NCI-H1417 (cell line): Measurements from ENCODE around the gene G0S2.
"Not testable (repeated sequence)": the region's sequence is repeated elsewhere in the genome, so short reads cannot be mapped to it uniquely, and the experiment has no call there.

Experiments
- DNase-seq, 3 experiments: peaks; one replicate each; lab custom pipeline; 2025; lab: John Stamatoyannopoulos, UW

G0S2 gene

GRCh38 chr1:209678981-209679539 lies 3.8 kb downstream of the G0S2 start:
- no peak for DNase-seq

- DNase-seq = no peak
Measured at GRCh38 chr1:209685821-209686220, 10.6 kb downstream of the G0S2 start.

GRCh38 chr1:209686322-209686721 lies 11.1 kb downstream of the G0S2 start:
- no peak for DNase-seq

DNA sequence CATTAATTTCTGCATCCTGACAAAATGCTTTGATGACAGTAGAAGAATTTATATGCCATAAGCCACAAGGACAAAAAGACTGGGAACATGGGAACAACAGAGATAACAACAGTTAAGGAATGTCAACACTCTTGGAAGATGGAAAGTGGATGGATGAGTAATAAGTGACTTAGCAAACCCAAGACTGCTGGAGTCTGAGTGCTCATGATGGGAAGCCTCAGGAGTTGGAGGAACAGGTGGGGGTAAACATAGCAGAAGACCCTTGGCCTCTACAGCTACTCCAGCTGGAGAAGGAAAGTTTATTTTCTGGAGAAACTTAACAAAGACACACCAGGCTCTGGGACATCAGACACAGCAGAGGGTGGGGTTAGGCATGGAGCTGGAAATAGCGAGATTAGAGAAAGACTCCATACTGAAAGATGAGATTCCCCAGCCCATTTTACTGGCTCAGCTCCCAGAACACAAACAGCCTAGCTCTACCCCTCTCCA lies 13.6 kb downstream of the G0S2 start:
- DNase-seq = no peak

GRCh38 chr1:209689477-209689876 lies 14.3 kb downstream of the G0S2 start:
- peak in 1 of 3 experiments; percentile 7 for DNase-seq

GRCh38 chr1:209691237-209691636 lies 16.0 kb downstream of the G0S2 start:
- DNase-seq = no peak

DNA sequence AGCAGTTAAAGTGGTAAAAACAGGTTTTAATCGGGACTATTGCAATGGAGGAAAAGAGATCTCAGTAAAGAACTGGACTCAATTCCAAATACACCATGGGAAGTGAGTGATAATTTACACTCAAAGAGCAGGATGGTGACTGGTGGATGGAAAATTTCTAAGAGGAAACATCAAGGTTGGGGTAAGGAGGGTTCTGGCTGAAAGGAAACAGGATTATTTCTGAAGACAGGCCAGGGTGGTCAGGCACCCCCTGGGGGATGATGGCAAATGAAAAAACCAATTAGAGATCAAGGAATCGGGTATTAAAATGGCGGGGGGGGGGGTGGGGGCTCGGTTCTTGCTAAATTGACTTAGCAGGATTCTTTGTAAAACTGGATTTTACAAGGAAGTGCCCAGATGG lies 17.1 kb downstream of the G0S2 start:
- peak in 1 of 3 experiments; percentile 18 for DNase-seq

DNA sequence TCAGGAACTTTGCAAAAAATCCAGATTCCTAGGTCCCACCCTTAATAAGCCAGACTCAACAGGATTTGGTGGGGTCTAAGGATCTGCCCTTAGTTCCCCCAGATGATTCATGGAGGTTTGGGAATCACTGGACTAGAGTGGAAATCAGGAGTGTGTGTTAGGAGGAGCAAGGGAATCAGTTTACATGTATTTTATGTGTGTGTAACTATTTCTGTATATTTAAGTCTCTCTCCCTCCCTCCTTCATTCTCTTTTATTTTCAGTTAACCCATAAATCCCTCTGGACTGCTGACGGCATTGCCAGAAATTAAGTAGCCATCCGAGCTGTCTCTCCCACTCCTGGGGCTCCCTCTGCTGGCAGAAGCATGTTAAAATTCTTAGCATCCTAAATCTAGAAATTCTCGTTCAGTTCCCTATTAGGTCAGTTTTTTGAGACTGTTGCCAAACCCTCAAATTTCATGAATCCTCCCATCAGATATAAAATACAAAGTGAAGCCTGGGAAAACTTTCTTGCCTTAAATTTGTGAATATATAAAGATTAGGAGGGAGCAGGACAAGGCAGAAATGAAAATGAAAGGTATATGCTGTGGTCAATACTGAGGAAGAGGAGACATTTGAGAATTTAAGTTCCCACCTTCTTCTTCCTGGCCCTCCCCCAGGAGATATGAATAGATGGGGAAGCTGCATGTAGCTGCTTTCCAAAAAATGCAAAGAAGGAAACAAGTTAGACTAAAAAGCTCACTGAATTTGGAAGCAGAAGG lies 17.7 kb downstream of the G0S2 start:
- DNase-seq = peak; percentile 18 to 90 (median 52)

DNA sequence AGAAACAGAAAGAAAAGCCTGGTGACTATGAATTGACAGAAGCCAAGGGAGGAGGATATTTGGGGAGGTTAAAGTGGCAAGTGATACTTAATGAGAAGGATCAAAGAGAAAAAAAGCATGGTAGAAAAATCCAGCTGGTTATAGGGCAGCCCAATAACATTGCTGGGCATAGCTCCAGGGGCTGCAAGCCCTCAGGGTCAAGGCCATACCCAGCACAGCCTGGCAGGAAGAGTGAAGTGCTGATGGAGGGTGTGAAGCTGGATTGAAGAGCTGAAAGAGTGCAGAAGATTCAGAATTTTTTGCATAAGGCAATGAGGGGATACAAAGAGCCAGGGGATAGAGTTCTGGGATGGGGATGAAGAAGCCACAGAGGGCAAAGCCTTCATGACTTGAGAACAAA lies 21.5 kb downstream of the G0S2 start:
- DNase-seq = peak in 1 of 3 experiments; percentile 35

DNA sequence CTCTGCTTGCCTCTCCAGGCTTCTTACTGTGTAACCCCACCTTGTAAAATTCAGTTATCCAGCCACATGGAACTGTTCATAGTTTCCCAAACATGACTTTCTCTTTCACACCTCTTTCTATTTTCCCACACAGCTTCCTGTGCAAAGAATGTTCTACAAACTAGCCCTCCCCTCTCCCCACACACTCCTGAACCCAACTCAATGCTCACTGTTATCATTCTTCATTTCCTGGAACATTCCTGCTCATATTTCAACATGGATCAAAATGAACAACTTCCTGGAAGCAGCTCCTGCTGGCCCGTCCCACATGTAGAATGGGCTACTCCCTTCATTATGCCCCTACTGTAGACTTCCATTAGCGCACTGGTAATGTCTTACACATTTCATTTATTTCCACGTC lies 21.9 kb downstream of the G0S2 start:
- DNase-seq = no peak

DNA sequence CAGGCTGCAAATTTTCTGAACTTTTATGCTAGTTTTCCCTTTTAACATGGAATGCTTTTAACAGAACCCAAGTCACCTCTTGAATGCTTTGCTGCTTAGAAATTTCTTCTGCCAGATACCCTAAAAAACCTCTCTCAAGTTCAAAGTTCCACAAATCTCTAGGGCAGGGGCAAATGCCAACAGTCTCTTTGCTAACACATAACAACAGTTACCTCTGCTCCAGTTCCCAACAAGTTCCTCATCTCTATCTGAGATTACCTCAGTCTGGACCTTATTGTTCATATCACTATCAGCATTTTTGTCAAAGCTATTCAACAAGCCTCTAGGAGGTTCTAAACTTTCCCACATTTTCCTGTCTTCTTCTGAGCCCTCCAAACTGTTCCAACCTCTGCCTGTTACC lies 25.5 kb downstream of the G0S2 start:
- not testable (repeated sequence) for DNase-seq

GRCh38 chr1:209702832-209703231 lies 27.6 kb downstream of the G0S2 start:
- DNase-seq = no peak

DNA sequence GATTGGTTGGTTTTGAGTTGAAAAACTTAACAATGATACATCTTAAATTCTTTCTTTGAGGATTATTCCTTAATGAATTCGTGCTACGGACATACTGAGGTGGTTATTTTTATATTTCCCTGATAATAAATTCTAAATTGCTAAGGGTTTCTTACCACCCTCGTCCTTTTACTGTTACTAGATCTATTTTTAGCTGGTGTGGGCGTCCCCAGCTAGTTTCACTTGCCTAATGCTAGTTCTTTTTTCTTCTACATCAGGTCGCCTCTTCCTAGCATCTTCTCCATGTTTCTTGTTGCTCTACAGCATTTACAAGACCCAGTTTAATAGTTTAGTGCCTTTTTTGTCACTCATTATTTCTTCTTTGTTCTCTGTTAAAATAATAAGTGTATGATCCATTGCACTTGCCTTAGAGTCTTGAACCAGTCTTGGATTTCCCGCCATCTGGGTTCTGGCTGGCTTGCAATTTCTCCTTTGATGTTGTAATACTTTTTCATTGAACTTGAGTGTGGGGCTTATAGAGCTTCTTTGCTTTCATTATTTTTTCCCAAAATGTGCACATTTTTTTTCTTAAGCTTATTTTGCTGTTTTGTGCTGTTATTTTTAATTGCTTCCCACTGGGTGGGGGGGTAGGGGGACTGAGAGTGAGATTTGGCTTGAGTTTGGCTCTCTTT lies 28.8 kb downstream of the G0S2 start:
- no peak for DNase-seq

GRCh38 chr1:209704584-209704983 lies 29.4 kb downstream of the G0S2 start, which contains the start of gene HSD11B1:
Gene HSD11B1 (plus strand): TSS chr1:209704846. CDS start chr1:209704943, 97 bp downstream.
- DNase-seq = no peak

- DNase-seq = no peak
Measured at GRCh38 chr1:209705033-209705598, 29.9 kb downstream of the G0S2 start.

DNA sequence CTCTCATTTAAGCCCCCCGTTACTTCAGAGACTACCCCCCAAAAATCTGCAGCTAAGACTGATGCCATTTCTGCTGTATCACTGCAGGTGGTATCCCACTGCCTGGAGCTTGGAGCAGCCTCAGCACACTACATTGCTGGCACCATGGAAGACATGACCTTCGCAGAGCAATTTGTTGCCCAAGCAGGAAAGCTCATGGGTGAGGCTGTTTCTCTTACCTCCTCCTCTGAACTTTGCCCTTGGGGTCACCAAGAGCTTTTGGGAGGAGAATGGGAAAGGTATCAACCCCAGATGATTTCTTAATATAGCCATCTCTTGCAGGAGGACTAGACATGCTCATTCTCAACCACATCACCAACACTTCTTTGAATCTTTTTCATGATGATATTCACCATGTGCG lies 31.4 kb downstream of the G0S2 start:
- no peak for DNase-seq

DNA sequence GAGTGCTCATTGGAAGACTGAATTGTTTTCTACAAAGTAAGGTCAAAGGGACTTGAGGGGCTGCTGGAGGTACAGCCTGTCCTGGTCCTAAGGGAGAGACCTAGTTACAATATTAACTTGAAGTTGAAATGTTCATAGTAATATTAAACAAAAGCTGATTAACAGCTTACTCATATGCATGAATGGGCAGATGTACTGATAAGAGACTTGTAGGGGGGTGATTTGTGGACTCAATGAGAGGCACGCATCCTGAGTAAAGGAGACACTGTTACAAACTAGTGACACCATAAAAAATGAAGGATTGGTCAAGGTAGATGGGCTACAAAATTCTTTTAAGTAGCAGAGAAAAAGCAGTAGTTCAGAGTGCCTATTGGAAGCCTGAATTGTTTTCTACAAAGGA lies 32.1 kb downstream of the G0S2 start:
- no peak for DNase-seq

- DNase-seq = no peak
Measured at GRCh38 chr1:209708297-209708696, 33.1 kb downstream of the G0S2 start.

DNA sequence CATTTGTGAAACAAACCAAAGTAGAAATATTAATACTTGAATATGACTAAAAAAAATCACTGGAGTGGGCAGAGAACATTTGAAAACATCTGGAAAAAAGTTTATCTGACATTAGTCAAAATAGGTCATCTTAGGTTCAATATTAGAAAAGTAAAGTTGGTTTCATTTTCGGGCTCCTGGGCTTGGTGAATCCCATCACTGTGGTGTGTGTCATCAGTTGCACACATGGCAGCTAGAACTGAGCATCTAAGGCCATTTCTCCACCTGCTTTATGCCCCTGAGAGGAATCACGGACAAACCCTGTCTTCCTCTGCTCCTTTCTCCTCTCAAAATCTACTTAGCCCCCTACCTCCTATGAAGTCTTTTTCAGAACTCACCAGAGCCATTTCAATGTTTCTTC lies 34.9 kb downstream of the G0S2 start:
- DNase-seq = no peak

DNA sequence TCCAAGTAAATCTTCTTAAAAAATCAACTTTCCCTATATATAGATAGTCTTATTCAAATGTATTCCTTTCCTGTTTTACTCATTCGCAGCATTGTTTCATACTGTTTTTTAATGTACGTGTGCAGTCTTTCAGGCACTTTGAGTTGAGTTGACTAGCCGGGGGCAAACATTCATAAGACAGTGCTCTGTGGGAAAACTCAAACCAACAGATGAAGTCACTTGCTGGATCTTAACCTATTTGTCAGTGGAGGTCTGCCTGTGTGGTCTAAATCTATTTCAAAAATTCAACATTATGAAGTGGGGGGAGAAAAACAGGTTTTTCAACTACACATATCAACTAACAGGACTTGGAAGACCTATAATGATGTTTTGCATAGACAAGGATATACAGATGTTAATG lies 35.6 kb downstream of the G0S2 start:
- no peak for DNase-seq

- no peak for DNase-seq
Measured at GRCh38 chr1:209714338-209714737, 39.1 kb downstream of the G0S2 start.

DNA sequence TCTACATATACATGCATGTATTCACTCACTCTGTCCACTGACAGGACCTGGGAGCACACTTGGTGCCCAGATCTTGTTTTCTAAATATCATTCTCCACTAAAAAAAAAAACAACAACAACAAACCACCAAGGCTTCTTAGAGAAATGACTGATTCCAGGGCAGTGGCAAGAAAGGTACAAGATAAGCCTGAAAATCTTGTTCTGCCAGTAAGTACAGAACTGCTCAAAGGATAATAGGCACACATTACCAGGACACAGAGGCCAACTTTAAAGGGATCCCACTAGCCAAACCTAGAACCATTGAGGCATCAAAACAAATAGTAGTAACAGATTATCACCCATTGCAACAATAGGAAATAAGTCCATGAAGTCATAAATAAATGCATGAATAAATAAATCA lies 40.1 kb downstream of the G0S2 start:
- no peak for DNase-seq

DNA sequence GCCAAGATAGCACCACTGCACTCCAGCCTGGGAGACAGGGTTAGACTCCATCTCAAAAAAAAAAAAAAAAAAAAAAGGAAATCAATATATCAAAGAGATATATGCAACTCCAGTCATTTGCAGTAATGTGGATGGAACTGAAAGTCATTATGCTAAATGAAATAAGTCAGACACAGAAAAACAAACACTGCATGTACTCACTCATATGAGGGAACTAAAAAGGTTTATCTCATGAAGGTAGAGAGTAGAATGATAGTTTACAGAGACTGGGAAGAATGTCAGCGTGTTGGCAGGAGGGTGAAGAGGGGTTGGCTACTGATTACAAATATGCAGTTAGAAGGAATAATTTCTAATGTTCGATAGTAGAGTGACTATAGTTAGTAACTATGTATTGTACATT lies 42.6 kb downstream of the G0S2 start:
- DNase-seq = no peak
